Spleen (tissue), 11 donors: ENCODE results near the gene OR5V1. TPM values are rescaled to one million over a fixed set of nuclear protein-coding genes. Genes with fewer than 3 reads are reported as not detected.
"Not testable (repeated sequence)": the region's sequence is repeated elsewhere in the genome, so short reads cannot be mapped to it uniquely, and the experiment has no call there.

Source experiments
- DNase-seq: peaks from one replicate; pipeline ENCODE4 v3.0.0-alpha.2; 2020
- H3K27ac ChIP-seq, 8 donors: fragments of 200-600 bp; sonication (generic) in 7 of 8; 1 replicate in 4 of 8; 2 replicates in 4 of 8; pipeline versions ENCODE4 v1.5.0 to v1.8.0; 2016 to 2021; ENCODE audit warnings: inconsistent platforms in 4 of 8, mild to moderate bottlenecking in 4 of 8, moderate library complexity in 1 of 8
- H3K27me3 ChIP-seq, 7 donors: fragments of 200-600 bp; sonication (generic) in 6 of 7; replicated peaks in 1 of 7; 1 replicate in 4 of 7; 2 replicates in 3 of 7; pipeline versions ENCODE4 v1.5.0 to v1.8.0; 2016 to 2021; ENCODE audit warnings: inconsistent platforms in 3 of 7, mild to moderate bottlenecking in 1 of 7
- H3K36me3 ChIP-seq, 6 donors: fragments of 200-600 bp; sonication (generic) in 5 of 6; 1 replicate in 4 of 6; 2 replicates in 2 of 6; pipeline versions ENCODE4 v1.5.0 to v1.8.0; 2016 to 2021; ENCODE audit warnings: inconsistent platforms in 2 of 6
- H3K4me1 ChIP-seq, 6 donors: fragments of 200-600 bp; sonication (generic) in 5 of 6; 1 replicate in 3 of 6; 2 replicates in 3 of 6; pipeline versions ENCODE4 v1.5.0 to v1.8.0; 2016 to 2021; ENCODE audit warnings: inconsistent platforms in 3 of 6
- H3K4me3 ChIP-seq, 8 donors: fragments of 200-600 bp; sonication (generic) in 7 of 8; 1 replicate in 4 of 8; 2 replicates in 4 of 8; pipeline versions ENCODE4 v1.5.0 to v1.8.0; 2016 to 2021; ENCODE audit warnings: inconsistent platforms in 4 of 8, mild to moderate bottlenecking in 4 of 8, moderate library complexity in 2 of 8
- H3K9me3 ChIP-seq, 8 donors: fragments of 200-600 bp; sonication (generic) in 7 of 8; 1 replicate in 4 of 8; 2 replicates in 4 of 8; pipeline versions ENCODE4 v1.5.0 to v1.8.0; 2016 to 2021; ENCODE audit warnings: inconsistent platforms in 4 of 8
- POLR2A ChIP-seq, 3 donors: fragments of 450-650 bp; IDR thresholded peaks; one replicate each; pipeline ENCODE4 v1.5.1; 2017; ENCODE audit warnings: antibody characterized with exemption in 3 of 3, mild to moderate bottlenecking in 1 of 3
- POLR2AphosphoS5 ChIP-seq, 3 donors: sonication (generic); formaldehyde crosslinking; IDR thresholded peaks; one replicate each; pipeline ENCODE4 v1.5.1; 2017; ENCODE audit warnings: antibody characterized with exemption in 3 of 3
- WGBS, 5 donors: extraction: QIAGEN DNeasy Blood & Tissue Kit in 3 of 5; methylation state at CpG; one replicate each; pipeline versions ENCODE4 v1.1.5 to v1.1.7; 2013 to 2018; 5-methylcytosine and 5-hydroxymethylcytosine counted together
- intact Hi-C: fragments of 100-400 bp; cut with DNase I; formaldehyde crosslinking; loops from one replicate; pipeline ENCODE4 v1.15.0; 2023; ENCODE audit warnings: low total_unique reads
- polyA plus RNA-seq, 3 donors: library from polyadenylated mRNA; stranded (reverse); fragments of 200-250 nt; gene quantifications; one replicate each; pipeline ENCODE4 v1.2.1, GENCODE V29; 2013
- total RNA-seq, 7 donors: library from RNA; depleted of rRNA in 3 of 7; stranded (reverse); fragments of >200 nt in 3 of 7; fragmentation: NEBNext Ultra II Directional in 4 of 7; extraction: Animal tissue kit (Norgen Biotek cat#: 25700) in 4 of 7; gene quantifications; one replicate each; pipeline versions ENCODE4 v1.1.0 to v1.2.1, GENCODE V29; 2016 to 2021
- TF ChIP-seq, protein P1 (sequence below), 11 experiments: fragments of 200-600 bp in 7 of 11; fragments of 450-650 bp in 4 of 11; sonication (generic) in 4 of 11; IDR thresholded peaks in 8 of 11; conservative IDR thresholded peaks in 3 of 11; 1 replicate in 7 of 11; 2 replicates in 4 of 11; pipeline versions ENCODE4 v1.4.0 to v1.8.0; 2016 to 2021; ENCODE audit warnings: antibody characterized with exemption in 11 of 11, inconsistent platforms in 4 of 11, mild to moderate bottlenecking in 1 of 11
- donor health status: healthy with polysubstance abuse.
- donor health status: DM: no; HTN: no; CAD: no; lungs with moderate emphysema.
- donor health status: DM: no; HTN: no; CAD: no.
- donor health status: Bipolar disorder and iron deficiency.
- donor health status: healthy.
- donor health status: DM: no; HTN: no; CAD: no.
- donor health status: DM: yes; HTN: yes; CAD: no.

Gene OR5V1
- total and polyA plus RNA-seq, 10 donors = not detected

DNA sequence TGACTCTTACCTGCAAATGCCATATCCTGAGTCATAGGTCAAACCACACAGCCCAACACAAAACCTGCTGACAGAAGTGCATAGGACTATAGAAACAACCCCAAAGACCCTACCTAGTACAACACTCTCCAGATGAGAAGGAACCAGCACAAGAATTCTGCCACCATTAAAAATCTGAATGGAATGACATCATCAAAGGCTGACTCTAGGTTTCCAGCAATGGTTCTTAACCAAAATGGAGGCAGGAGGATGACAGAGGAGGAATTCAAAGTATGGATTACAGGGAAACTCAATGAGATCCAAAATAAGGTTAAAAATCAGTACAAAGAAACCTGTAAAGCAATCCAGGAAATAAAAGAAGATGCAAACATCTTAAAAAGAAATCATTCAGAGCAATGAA, 36.0 kb downstream of the OR5V1 start:
- intact Hi-C loops = no loop called here
- TF ChIP-seq, protein P1, sequence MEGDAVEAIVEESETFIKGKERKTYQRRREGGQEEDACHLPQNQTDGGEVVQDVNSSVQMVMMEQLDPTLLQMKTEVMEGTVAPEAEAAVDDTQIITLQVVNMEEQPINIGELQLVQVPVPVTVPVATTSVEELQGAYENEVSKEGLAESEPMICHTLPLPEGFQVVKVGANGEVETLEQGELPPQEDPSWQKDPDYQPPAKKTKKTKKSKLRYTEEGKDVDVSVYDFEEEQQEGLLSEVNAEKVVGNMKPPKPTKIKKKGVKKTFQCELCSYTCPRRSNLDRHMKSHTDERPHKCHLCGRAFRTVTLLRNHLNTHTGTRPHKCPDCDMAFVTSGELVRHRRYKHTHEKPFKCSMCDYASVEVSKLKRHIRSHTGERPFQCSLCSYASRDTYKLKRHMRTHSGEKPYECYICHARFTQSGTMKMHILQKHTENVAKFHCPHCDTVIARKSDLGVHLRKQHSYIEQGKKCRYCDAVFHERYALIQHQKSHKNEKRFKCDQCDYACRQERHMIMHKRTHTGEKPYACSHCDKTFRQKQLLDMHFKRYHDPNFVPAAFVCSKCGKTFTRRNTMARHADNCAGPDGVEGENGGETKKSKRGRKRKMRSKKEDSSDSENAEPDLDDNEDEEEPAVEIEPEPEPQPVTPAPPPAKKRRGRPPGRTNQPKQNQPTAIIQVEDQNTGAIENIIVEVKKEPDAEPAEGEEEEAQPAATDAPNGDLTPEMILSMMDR (IDR thresholded peaks at IDR 0.05 in 8 of 11, conservative IDR thresholded peaks at IDR 0.05 in 3 of 11) = no peak
- TF ChIP-seq POLR2A (IDR thresholded peaks at IDR 0.05) (no peak), POLR2AphosphoS5 (IDR thresholded peaks at IDR 0.05) (no peak)
- DNase-seq = no peak
- peaks cover 0 to 27% (median 0%) of the 10 kb centered on the region in 7 donors for H3K27me3 ChIP-seq
- no peaks in the 10 kb centered on the region for H3K4me1 ChIP-seq
- H3K27ac ChIP-seq = no peak overlapping the region
- no peaks in the 10 kb centered on the region for H3K9me3 ChIP-seq
- H3K4me3 ChIP-seq = no peak overlapping the region
- no peaks in the 10 kb centered on the region for H3K36me3 ChIP-seq

DNA sequence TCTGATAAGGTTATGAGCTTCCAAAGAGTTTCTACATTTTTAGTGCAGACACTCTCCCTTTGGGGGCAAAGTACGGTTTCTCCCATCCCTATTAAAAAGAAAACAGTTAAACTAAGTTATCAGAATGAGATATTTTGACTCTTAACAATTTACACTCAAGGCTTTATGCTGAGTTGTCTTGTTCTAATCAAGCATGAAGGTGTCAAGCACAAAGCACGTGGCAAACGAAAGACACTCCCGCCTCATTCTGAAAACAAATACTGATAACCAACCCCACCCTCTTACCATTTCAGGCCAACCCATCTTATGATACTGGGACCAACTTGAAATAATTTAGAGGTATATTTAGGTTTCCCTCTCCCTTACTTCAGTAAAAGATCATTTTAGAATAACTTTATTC, 42.9 kb downstream of the OR5V1 start:
- no peak for DNase-seq
- Histone ChIP-seq H3K4me1 (no peaks in the 10 kb centered on the region), H3K27me3 (peaks cover 0 to 6% (median 0%) of the 10 kb centered on the region in 7 donors), H3K4me3 (no peak overlapping the region), H3K27ac (no peak overlapping the region), H3K36me3 (no peaks in the 10 kb centered on the region), H3K9me3 (no peaks in the 10 kb centered on the region)
- intact Hi-C loops = no loop called here
- TF ChIP-seq POLR2A (IDR thresholded peaks at IDR 0.05) (no peak), POLR2AphosphoS5 (IDR thresholded peaks at IDR 0.05) (no peak)
- TF ChIP-seq, protein P1 (IDR thresholded peaks at IDR 0.05 in 8 of 11, conservative IDR thresholded peaks at IDR 0.05 in 3 of 11) = no peak
- 70 to 82% (median 80%) methylated on average over 4 of the region's 4 CpGs for WGBS, 5 donors

DNA sequence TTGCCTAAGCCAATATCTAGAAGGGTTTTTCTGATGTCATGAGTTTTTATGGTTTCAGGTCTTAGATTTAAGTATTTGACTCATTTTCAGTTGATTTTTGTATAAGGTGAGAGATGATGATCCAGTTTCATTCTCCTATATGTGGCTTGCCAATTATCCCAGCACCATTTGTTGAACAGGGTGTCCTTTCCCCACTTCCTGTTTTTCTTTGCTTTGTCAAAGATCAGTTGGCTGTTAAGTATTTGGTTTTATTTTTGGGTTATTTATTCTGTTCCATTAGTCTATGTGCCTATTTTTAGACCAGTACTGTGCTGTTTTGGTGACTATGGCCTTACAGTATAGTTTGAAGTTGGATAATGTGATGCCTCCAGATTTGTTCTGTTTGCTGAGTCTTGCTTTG, 45.3 kb downstream of the OR5V1 start:
- H3K4me1 ChIP-seq, H3K36me3 ChIP-seq, DNase-seq, H3K27me3 ChIP-seq, H3K27ac ChIP-seq, H3K4me3 ChIP-seq, H3K9me3 ChIP-seq, intact Hi-C loops: not testable (repeated sequence)

DNA sequence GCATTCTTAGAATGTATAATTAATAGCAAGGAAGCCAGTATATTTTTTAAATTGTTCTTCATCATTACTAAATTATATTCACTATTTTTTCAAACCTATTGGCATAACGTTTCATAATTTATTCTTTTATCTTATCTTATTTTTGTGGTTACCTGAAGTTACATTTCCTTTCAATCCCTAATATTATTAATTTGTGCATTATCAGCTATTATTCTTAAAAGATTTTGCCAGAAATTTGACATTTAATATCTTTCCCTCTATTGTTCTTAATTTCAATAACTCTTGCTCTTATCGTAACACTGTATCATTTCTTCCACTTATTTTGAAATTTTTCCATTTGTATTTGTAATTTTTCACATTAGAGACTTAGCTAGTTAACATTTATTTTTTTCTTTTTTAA, 48.7 kb downstream of the OR5V1 start:
- WGBS, 5 donors = 77 to 89% (median 85%) methylated on average over 2 of the region's 2 CpGs
- DNase-seq = no peak

More for the DNA sequence above, 48.7 kb downstream of the OR5V1 start:
- intact Hi-C loops = no loop called here
- no peak overlapping the region for H3K27ac ChIP-seq
- no peaks in the 10 kb centered on the region for H3K36me3 ChIP-seq
- H3K4me3 ChIP-seq = no peak overlapping the region
- H3K27me3 ChIP-seq = peaks cover 0 to 14% (median 0%) of the 10 kb centered on the region in 7 donors
- H3K9me3 ChIP-seq = no peaks in the 10 kb centered on the region
- TF ChIP-seq, protein P1 (IDR thresholded peaks at IDR 0.05 in 8 of 11, conservative IDR thresholded peaks at IDR 0.05 in 3 of 11) = no peak
- TF ChIP-seq POLR2A (IDR thresholded peaks at IDR 0.05) (no peak), POLR2AphosphoS5 (IDR thresholded peaks at IDR 0.05) (no peak)
- H3K4me1 ChIP-seq = no peaks in the 10 kb centered on the region

Other genes starting within 250 kb of the OR5V1 start
- gene OR2J2, start 198.0 kb downstream of the OR5V1 start, total RNA-seq = not detected
- gene OR2J2, start 198.0 kb downstream of the OR5V1 start, polyA plus RNA-seq = not detected
- gene OR14J1, start 67.2 kb downstream of the OR5V1 start, total RNA-seq = not detected
- not detected for gene OR14J1, start 67.2 kb downstream of the OR5V1 start, polyA plus RNA-seq
- gene OR12D3, start 6.4 kb upstream of the OR5V1 start, total RNA-seq = not detected
- not detected for gene OR12D3, start 6.4 kb upstream of the OR5V1 start, polyA plus RNA-seq
- not detected for gene OR12D2, start 26.8 kb upstream of the OR5V1 start, total RNA-seq
- not detected for gene OR12D2, start 26.8 kb upstream of the OR5V1 start, polyA plus RNA-seq
- gene OR12D1, start 46.1 kb upstream of the OR5V1 start, total RNA-seq = not detected
- not detected for gene OR12D1, start 46.1 kb upstream of the OR5V1 start, polyA plus RNA-seq
- not detected for gene OR10C1, start 70.4 kb upstream of the OR5V1 start, total RNA-seq
- not detected for gene OR10C1, start 70.4 kb upstream of the OR5V1 start, polyA plus RNA-seq
- gene OR11A1, start 88.2 kb upstream of the OR5V1 start, total RNA-seq = not detected
- gene OR11A1, start 88.2 kb upstream of the OR5V1 start, polyA plus RNA-seq = not detected
- not detected for gene OR2H1, start 88.3 kb upstream of the OR5V1 start, total RNA-seq
- gene OR2H1, start 88.3 kb upstream of the OR5V1 start, polyA plus RNA-seq = not detected
- not detected for gene MAS1L, start 119.1 kb upstream of the OR5V1 start, total RNA-seq
- gene MAS1L, start 119.1 kb upstream of the OR5V1 start, polyA plus RNA-seq = not detected
- 10 to 100 TPM; 10.8 to 64.3 (median 17.2) TPM for gene UBD, start 190.9 kb upstream of the OR5V1 start, total RNA-seq
- gene UBD, start 190.9 kb upstream of the OR5V1 start, polyA plus RNA-seq = 100 to 1,000 TPM in 1 of 3 donors, 10 to 100 TPM in 2; 59.7 to 121 (median 62.1) TPM
- gene OR2H2, start 216.3 kb upstream of the OR5V1 start, total RNA-seq = not detected
- not detected for gene OR2H2, start 216.3 kb upstream of the OR5V1 start, polyA plus RNA-seq